ENCODE data around the gene LIFR.

GRCh38 chr5:38433160-38433861 is 123.1 kb downstream of the LIFR start:
- no peak for TF ChIP-seq CTCF (IDR thresholded peaks at IDR 0.05)
- no peak for TF ChIP-seq ZFX (IDR thresholded peaks at IDR 0.05; ENCODE audit: borderline replicate concordance)

All from 22Rv1 (cell line).